ENCODE measurements around the gene BBLN.
A peak's percentile ranks its signal among the peaks of the same experiment; 100 is the strongest.
"Not testable (repeated sequence)": the region's sequence is repeated elsewhere in the genome, so short reads cannot be mapped to it uniquely, and the experiment has no call there.

Gene BBLN

DNA sequence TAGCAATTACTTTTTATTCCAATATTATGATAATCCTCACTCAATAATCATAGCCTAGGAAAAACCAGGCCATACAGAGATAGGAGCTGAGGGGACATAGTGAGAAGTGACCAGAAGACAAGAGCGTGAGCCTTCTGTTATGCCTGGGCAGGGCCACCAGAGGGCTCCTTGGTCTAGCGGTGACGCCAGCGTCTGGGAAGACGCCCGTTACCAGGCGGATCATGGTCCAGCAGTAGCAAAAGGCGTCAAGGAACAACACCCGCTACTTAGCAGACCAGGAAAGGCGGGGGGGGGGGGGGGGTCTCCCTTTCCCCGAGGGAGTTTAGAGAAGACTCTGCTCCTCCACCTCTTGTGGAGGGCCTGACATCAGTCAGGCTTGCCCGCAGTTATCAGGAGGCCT, 21.4 kb downstream of the BBLN start:
- not testable (repeated sequence) for H3K27me3 ChIP-seq (ENCODE audit: control insufficient read depth in 1 of 2, insufficient read depth in 2 of 2, low read length in 2 of 2); H3K9me3 ChIP-seq (ENCODE audit: control insufficient read depth in 2 of 2, low read length in 2 of 2); H3K27ac ChIP-seq (ENCODE audit: low read length); H3K4me3 ChIP-seq (ENCODE audit: low read length in 2 of 2); H3K9ac ChIP-seq (ENCODE audit: low read length in 2 of 2); H3K4me1 ChIP-seq (ENCODE audit: control insufficient read depth, insufficient read depth, low read length)
- peaks cover 50 to 57% of the 10 kb centered on the region in 2 donors for H3K36me3 ChIP-seq (ENCODE audit: control insufficient read depth in 2 of 2, insufficient read depth in 2 of 2, low read length in 2 of 2)

DNA sequence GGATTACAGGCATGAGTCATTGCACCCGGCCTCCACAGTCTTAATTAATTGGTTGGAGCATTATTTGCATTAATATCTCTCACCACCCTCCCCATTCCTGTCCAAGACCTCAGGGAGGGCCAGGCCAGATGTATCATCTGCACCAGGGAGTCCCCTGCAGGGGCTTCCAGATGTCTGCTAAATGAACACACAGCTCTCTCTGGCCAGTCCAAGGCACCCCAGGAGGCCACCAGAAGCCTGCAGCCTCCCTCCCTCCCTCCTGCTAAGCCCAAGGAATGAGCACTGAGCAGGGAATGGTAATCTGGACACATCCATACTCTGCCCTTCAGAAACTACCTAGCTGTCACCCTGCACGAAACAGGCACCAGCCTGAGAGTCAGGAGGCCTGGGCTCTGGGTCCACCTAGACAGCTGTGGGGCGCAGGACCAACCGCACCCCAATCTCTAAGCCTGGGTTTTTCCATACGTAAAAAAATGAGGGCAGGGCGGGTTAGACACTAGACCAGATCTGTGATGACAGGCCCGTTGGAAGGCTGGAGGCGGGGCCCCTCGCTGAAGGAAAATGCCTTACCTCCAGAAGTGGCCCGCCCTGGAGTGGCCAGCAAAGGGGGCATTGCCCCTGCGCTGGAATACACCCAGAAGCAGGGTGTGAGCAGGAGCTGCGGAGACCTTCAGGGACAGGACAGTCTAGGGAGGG, 23.0 kb downstream of the BBLN start:
- H3K9ac ChIP-seq (ENCODE audit: low read length in 2 of 2): no peak overlapping the region
- no peaks in the 10 kb centered on the region for H3K4me1 ChIP-seq (ENCODE audit: control insufficient read depth, insufficient read depth, low read length)
- H3K9me3 ChIP-seq (ENCODE audit: control insufficient read depth in 2 of 2, low read length in 2 of 2): no peaks in the 10 kb centered on the region
- no peak overlapping the region for H3K4me3 ChIP-seq (ENCODE audit: low read length in 2 of 2)
- no peaks in the 10 kb centered on the region for H3K27me3 ChIP-seq (ENCODE audit: control insufficient read depth in 1 of 2, insufficient read depth in 2 of 2, low read length in 2 of 2)
- H3K27ac ChIP-seq (ENCODE audit: low read length): no peak overlapping the region
- H3K36me3 ChIP-seq (ENCODE audit: control insufficient read depth in 2 of 2, insufficient read depth in 2 of 2, low read length in 2 of 2): peaks cover 42 to 45% of the 10 kb centered on the region in 2 donors

DNA sequence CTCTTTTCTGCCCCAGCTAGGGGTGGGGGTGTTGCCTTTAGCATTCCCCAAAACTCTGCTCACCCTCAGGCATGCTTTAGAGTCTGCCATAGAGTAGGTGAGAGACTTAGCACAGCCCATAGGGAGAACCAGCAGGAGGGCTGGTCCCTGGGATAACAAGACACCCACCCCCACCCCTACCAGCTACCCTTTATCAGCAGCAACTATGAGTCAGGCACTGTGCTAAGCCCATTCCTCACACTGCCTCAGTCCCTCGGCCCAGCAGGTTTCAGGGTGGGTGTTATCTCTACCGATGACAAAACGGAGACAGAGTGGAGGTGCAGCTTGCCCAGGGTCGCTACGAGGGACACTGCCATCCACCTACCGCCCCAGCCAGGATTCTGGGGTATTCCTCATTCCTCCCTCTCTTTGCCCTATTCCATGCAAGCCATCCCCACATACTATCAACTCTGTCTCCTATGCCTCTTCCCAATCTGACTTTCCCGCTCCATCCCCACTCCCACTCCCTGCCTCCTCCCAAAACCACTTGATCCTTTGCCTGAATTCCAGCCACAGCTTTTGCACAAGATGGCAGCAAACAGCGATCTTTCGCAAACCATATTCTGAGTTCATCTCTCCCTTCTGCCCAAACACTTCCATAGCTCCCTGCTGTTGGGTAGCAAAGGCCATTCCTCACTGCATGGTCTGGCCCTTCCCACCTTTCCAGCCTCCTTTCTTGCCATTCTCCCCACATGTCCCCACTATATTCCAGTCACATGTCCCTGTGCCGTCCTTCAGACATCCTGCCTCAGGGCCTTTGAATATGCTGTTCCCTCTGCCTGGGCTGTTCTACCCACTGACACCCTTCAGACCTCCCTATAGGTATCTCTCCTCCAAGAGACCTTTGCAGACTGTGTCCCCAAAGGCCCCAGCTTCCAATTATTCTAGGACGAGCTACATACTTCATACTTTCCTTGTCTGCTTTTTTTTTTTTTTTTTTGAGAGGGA, 26.2 kb downstream of the BBLN start:
- Histone ChIP-seq H3K4me1 (ENCODE audit: control insufficient read depth, insufficient read depth, low read length) (peaks cover 11% of the 10 kb centered on the region), H3K4me3 (ENCODE audit: low read length in 2 of 2) (no peak overlapping the region), H3K9me3 (ENCODE audit: control insufficient read depth in 2 of 2, low read length in 2 of 2) (no peaks in the 10 kb centered on the region), H3K9ac (ENCODE audit: low read length in 2 of 2) (no peak overlapping the region), H3K27ac (ENCODE audit: low read length) (no peak overlapping the region), H3K36me3 (ENCODE audit: control insufficient read depth in 2 of 2, insufficient read depth in 2 of 2, low read length in 2 of 2) (peaks cover 26 to 27% of the 10 kb centered on the region in 2 donors), H3K27me3 (ENCODE audit: control insufficient read depth in 1 of 2, insufficient read depth in 2 of 2, low read length in 2 of 2) (no peaks in the 10 kb centered on the region)

GRCh38 chr9:128187361-128187760, 27.3 kb downstream of the BBLN start:
- Histone ChIP-seq H3K9ac (ENCODE audit: low read length in 2 of 2) (no peak overlapping the region), H3K4me3 (ENCODE audit: low read length in 2 of 2) (no peak overlapping the region), H3K9me3 (ENCODE audit: control insufficient read depth in 2 of 2, low read length in 2 of 2) (no peaks in the 10 kb centered on the region), H3K4me1 (ENCODE audit: control insufficient read depth, insufficient read depth, low read length) (peaks cover 15% of the 10 kb centered on the region), H3K36me3 (ENCODE audit: control insufficient read depth in 2 of 2, insufficient read depth in 2 of 2, low read length in 2 of 2) (peaks cover 26 to 27% of the 10 kb centered on the region in 2 donors), H3K27ac (ENCODE audit: low read length) (no peak overlapping the region), H3K27me3 (ENCODE audit: control insufficient read depth in 1 of 2, insufficient read depth in 2 of 2, low read length in 2 of 2) (no peaks in the 10 kb centered on the region)

DNA sequence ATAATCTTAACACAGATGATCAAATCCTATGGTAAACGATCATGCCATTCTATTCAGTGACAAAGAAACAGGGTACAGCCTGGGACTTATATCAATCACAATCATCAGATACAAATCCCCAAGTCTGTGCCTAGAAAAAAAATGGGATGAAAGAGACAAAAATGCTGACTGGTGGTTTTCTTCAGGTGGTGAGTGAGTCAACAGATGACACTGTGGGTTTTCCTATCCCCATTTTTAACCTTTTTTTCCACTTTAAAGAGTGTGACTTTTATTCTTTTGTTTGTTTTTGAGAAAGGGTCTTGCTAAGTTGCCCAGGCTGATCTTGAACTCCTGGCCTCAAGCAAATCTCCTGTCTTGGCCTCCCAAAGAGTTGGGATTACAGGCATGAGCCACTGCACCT, 28.1 kb downstream of the BBLN start:
- Histone ChIP-seq H3K4me3 (ENCODE audit: low read length in 2 of 2) (no peak overlapping the region), H3K4me1 (ENCODE audit: control insufficient read depth, insufficient read depth, low read length) (peaks cover 22% of the 10 kb centered on the region), H3K27ac (ENCODE audit: low read length) (no peak overlapping the region), H3K36me3 (ENCODE audit: control insufficient read depth in 2 of 2, insufficient read depth in 2 of 2, low read length in 2 of 2) (peaks cover 22 to 26% of the 10 kb centered on the region in 2 donors), H3K27me3 (ENCODE audit: control insufficient read depth in 1 of 2, insufficient read depth in 2 of 2, low read length in 2 of 2) (no peaks in the 10 kb centered on the region), H3K9me3 (ENCODE audit: control insufficient read depth in 2 of 2, low read length in 2 of 2) (no peaks in the 10 kb centered on the region), H3K9ac (ENCODE audit: low read length in 2 of 2) (no peak overlapping the region)

DNA sequence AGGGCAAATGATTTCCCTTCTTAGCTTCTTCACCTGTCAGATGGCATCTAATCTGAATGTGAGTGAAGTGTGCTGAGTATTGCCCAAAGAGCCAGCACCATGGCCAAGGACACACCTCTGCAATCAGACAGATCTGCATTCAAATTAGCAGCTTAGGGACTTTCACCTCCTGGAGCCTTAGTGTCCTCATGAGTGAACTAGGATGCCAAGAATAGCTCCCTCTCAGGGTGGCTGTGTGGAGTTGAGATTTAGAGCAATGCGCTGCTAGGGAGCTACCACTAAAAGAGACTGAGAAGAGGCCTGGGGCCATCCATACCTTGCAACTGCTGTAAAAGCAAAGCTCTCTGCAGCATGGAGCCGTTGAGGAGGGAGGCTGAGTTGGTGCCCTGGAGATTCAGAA, 29.9 kb downstream of the BBLN start:
- Histone ChIP-seq H3K27ac (ENCODE audit: low read length) (no peak overlapping the region), H3K9ac (ENCODE audit: low read length in 2 of 2) (peak overlapping the region in 1 of 2 donors; percentile 96), H3K4me3 (ENCODE audit: low read length in 2 of 2) (peak overlapping the region in 1 of 2 donors; percentile 91), H3K4me1 (ENCODE audit: control insufficient read depth, insufficient read depth, low read length) (peaks cover 22% of the 10 kb centered on the region), H3K36me3 (ENCODE audit: control insufficient read depth in 2 of 2, insufficient read depth in 2 of 2, low read length in 2 of 2) (peaks cover 18 to 24% of the 10 kb centered on the region in 2 donors), H3K9me3 (ENCODE audit: control insufficient read depth in 2 of 2, low read length in 2 of 2) (no peaks in the 10 kb centered on the region), H3K27me3 (ENCODE audit: control insufficient read depth in 1 of 2, insufficient read depth in 2 of 2, low read length in 2 of 2) (no peaks in the 10 kb centered on the region)

GRCh38 chr9:128190516-128191405, 30.7 kb downstream of the BBLN start:
- no peaks in the 10 kb centered on the region for H3K27me3 ChIP-seq (ENCODE audit: control insufficient read depth in 1 of 2, insufficient read depth in 2 of 2, low read length in 2 of 2)
- H3K4me1 ChIP-seq (ENCODE audit: control insufficient read depth, insufficient read depth, low read length): peaks cover 22% of the 10 kb centered on the region
- peak overlapping the region; percentile 95 to 96 for H3K9ac ChIP-seq (ENCODE audit: low read length in 2 of 2)
- no peaks in the 10 kb centered on the region for H3K9me3 ChIP-seq (ENCODE audit: control insufficient read depth in 2 of 2, low read length in 2 of 2)
- H3K4me3 ChIP-seq (ENCODE audit: low read length in 2 of 2): peak overlapping the region; percentile 84 to 91
- peak overlapping the region; percentile 76 for H3K27ac ChIP-seq (ENCODE audit: low read length)
- peaks cover 11 to 17% of the 10 kb centered on the region in 2 donors for H3K36me3 ChIP-seq (ENCODE audit: control insufficient read depth in 2 of 2, insufficient read depth in 2 of 2, low read length in 2 of 2)

DNA sequence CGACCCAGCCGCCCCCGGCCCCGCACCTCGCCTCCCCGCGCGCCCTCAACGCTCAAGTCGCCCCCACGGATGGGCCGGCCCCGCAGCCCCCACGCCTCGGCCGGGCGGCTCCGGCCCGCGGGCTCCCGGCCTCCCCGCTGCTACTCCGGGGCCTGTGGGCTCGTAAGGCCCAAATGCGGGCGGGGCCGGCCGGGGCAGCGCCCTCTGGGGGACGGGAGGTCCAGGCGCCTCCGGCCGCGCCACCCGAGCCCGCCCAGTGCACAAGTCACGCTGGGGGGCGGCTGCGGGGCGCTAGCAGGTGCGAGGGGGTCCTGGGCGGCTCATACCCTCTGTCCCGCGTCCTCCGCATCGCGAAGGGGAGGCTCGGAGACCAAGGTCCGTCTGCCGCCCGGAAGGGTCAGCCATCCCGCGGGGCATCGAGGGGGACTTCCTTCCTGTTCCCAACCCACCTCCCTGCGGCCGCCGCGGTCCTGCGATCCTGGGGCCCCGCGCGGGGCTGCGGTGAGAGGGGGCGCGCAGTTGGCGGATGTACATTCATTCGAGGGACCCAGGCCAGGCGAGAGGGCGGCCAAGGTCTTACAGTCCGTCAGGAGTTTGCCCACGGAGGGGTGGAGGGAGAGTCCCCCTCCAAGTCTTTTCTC, 31.5 kb downstream of the BBLN start, which contains the start of gene CIZ1:
Gene CIZ1, minus strand, starts transcription at position 167 of the 641 bp plus-strand sequence. CDS start 715 bp downstream, outside the sequence.
- Histone ChIP-seq H3K4me1 (ENCODE audit: control insufficient read depth, insufficient read depth, low read length) (peaks cover 22% of the 10 kb centered on the region), H3K9me3 (ENCODE audit: control insufficient read depth in 2 of 2, low read length in 2 of 2) (no peaks in the 10 kb centered on the region), H3K27me3 (ENCODE audit: control insufficient read depth in 1 of 2, insufficient read depth in 2 of 2, low read length in 2 of 2) (no peaks in the 10 kb centered on the region), H3K4me3 (ENCODE audit: low read length in 2 of 2) (peak within 1 kb of the TSS; percentile 84 to 91), H3K27ac (ENCODE audit: low read length) (peak within 1 kb of the TSS; percentile 76), H3K9ac (ENCODE audit: low read length in 2 of 2) (peak within 1 kb of the TSS; percentile 95 to 96), H3K36me3 (ENCODE audit: control insufficient read depth in 2 of 2, insufficient read depth in 2 of 2, low read length in 2 of 2) (peaks cover 4 to 10% of the 10 kb centered on the region in 2 donors)

- Histone ChIP-seq H3K4me1 (ENCODE audit: control insufficient read depth, insufficient read depth, low read length) (peaks cover 22% of the 10 kb centered on the region), H3K9me3 (ENCODE audit: control insufficient read depth in 2 of 2, low read length in 2 of 2) (no peaks in the 10 kb centered on the region), H3K9ac (ENCODE audit: low read length in 2 of 2) (peak overlapping the region; percentile 22 to 64), H3K36me3 (ENCODE audit: control insufficient read depth in 2 of 2, insufficient read depth in 2 of 2, low read length in 2 of 2) (peaks cover 4 to 7% of the 10 kb centered on the region in 2 donors), H3K4me3 (ENCODE audit: low read length in 2 of 2) (peak overlapping the region; percentile 46 to 91), H3K27me3 (ENCODE audit: control insufficient read depth in 1 of 2, insufficient read depth in 2 of 2, low read length in 2 of 2) (no peaks in the 10 kb centered on the region), H3K27ac (ENCODE audit: low read length) (peak overlapping the region; percentile 62)
These were observed 32.7 kb downstream of the BBLN start for GRCh38 chr9:128192601-128193371.

All from stomach smooth muscle (tissue), 2 donors.